Amygdala (tissue), 56 donors: ENCODE data around the gene NMUR2.

Experiments used
- DNase-seq, 56 donors: peaks; one replicate each; lab custom pipeline; 2025; lab: John Stamatoyannopoulos, UW

Gene NMUR2, protein sequence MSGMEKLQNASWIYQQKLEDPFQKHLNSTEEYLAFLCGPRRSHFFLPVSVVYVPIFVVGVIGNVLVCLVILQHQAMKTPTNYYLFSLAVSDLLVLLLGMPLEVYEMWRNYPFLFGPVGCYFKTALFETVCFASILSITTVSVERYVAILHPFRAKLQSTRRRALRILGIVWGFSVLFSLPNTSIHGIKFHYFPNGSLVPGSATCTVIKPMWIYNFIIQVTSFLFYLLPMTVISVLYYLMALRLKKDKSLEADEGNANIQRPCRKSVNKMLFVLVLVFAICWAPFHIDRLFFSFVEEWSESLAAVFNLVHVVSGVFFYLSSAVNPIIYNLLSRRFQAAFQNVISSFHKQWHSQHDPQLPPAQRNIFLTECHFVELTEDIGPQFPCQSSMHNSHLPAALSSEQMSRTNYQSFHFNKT

DNA sequence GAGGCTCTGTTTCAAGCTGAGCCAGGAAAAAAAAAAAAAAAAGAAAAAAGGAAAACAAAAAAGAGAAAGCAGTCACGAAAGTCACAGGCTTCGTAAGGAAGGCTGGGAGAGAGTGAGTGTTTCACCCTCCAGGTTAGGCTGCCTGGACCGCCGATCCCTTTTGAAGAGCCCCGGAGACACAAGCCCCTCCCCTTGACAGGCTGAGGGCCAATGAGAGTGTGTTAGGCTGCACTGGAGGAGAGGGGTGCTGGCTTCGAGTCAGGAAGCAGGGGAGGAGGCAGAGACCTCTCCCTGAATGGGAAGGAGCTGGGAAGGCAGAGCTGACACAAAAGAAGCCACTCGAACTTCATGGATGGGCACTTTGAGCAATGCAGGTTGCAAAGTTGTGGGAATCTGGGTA, at the start of gene NMUR2:
NMUR2 (minus strand) TSS at position 135 of the 400 bp plus-strand sequence. CDS start 166 bp downstream, outside the sequence.
- DNase-seq, result no peak

DNA sequence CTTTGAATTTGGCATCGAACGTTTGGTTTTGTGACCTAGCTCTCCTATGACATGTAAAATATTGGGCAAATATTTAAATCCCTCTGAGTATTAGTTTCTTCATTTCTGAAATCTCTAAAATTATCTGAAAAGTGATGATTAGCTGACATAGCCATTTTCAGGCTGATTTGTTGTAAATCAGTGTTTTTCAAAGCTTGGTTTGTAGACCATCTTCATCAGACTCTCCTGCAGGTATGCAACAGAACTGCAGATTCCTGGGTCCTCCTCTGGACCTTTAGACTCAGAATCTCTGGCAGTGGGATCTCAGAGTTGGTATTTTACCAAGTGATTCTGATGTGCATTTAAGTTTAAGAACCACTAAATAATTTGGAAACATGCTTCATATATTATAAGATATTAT, 38.9 kb upstream of the NMUR2 start:
- no peak for DNase-seq

DNA sequence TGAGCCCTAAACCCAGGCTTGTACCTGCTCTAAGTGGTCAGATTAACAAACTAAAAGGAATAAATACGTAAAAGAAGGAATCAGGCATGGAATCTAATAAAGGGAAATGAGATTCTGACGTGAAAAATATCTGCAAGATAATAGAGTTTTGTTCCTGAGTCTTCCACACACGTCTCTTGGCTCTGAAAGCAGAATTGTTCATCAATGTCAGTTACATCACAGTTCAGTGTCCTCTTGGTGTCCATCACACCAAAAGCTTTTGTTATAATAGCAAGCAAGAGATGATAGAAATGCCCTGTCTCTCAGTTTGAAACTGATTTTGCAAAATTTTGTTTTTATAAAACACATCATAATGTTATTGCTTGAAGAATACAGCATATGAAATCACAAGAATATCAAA, 34.7 kb upstream of the NMUR2 start:
- DNase-seq, result peak in 2 of 56 donors; percentile 9 to 12

DNA sequence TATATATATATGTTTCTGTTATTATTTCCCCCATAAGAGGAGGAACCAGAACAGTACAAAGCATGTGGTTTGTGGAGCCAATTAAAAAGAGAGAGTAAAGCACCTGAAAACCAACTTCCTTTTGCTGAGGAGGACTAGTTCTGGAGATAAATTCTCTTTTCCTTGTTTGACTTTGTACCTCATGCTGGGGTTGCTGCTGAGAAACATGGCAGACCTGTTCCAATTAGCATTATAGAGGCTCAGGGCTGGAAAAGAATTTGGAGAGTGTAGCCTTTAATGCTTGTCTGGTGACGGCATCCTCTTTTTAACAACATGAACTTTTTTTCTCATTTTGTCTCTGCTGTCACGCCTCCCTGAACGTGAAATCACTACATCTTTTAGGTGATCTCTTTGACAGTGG, 32.8 kb upstream of the NMUR2 start:
- DNase-seq, result no peak

DNA sequence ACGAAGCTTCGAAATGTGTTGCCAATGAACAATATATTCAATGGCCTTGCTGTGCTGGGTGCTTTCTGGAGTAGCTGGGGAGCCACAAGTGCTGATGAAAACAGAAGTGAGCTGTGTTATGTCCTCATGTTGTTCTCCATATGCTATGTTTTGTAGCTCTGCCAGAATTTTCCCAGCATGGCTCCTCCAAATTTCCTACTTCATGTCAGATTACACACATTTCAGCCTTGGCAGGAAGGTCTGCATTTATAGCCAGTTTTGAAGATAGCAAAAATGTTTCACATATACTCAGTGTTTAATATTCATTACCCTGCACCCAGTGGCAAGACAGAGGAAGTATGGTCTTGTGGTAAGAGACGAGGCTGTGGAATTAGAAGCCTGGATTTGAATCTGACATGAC, 22.6 kb upstream of the NMUR2 start:
- DNase-seq, result peak in 1 of 56 donors; percentile 1

DNA sequence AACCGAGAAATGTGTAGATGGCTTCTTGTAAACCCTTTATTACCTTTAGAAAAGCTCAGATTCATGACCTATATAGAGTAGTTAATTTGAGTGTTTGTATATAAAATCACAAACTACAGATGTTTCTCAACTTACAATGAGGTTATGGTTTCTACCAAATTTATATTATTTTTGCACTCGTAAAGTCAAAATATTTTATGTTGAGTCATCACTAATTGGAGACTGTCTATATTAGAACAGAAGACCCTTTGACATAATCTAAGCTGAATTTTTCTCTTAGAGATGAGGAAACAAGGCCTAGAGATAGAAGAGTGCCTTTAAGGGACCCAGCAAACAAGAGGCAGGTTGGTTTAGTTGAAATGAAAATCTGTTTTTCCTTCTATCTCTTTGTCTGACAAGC, 20.0 kb upstream of the NMUR2 start:
- no peak for DNase-seq

DNA sequence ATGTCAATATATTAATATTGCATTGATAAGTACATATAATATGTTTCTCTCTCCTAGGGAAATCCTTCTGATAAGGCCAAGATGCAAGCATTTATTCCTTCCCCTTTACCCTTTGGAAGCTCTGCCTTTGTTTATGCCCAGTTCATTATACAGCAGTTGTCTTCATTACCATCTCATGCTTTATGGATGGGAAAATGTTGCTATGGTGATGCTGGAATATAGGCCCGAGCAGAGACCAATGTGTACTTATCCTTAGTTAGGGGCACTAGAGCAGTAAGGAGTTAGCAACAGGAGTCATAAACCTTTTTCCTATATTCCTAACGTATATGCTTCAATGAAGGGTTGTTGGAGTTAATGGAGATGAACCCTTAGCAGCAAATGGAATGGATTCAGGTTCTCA, 19.4 kb upstream of the NMUR2 start:
- DNase-seq, result no peak

DNA sequence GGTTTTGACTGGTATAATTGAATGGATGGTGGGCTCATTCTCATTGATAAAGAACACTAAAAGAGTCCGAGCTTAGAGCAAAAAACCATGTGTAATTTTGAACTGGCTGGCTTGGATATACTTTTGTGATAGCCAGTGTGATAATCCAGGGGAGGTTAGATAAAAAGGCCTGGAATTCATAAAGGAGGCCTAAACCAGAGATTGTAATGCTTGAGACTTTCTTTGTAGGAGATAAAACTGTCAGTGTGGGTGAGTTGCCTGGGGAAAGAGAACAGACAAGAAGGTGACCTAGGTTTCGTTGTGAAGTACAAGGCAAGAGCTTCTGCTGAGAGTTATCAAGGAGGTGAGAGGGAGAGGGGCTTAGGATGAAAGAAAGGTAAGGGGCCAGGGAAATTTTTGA, 17.0 kb upstream of the NMUR2 start:
- DNase-seq, result no peak

DNA sequence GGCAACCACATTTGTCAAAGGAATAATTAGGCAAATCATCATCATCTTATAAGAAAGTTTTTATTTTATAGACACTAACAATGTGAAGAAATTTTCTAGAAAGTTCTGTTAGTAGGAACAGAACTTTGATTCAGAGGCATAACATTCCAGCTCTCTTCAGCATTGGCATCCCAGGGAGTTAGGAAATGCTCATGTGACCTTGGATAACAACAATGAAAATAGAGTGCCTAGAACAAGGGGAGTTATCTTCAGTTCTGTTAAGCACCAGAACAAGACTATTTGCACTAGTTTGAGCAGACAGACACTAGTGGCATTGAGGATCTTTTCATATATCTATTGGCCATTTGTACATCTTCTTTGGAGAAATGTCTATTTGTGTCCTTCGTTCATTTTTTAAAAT, 7.0 kb upstream of the NMUR2 start:
- no peak for DNase-seq

DNA sequence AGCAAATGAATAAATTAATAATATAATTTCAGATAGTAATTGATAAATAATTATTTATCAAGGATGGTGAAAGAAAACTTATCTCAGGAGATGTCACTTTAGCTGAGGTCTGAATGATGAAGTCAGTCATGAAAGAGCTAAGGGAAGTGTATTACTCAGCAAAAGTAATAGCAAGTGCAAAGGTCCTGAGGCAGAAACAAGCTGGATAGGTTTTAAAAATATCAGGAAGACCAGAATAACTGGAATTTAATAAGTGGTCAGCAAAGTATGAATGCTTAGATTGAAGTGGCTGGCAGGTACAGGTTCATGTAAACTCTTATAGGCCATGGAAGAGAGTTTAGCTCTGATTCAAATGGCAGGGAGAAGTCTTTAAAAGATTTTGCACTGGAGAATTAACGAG, 1.0 kb upstream of the NMUR2 start:
- no peak for DNase-seq

DNA sequence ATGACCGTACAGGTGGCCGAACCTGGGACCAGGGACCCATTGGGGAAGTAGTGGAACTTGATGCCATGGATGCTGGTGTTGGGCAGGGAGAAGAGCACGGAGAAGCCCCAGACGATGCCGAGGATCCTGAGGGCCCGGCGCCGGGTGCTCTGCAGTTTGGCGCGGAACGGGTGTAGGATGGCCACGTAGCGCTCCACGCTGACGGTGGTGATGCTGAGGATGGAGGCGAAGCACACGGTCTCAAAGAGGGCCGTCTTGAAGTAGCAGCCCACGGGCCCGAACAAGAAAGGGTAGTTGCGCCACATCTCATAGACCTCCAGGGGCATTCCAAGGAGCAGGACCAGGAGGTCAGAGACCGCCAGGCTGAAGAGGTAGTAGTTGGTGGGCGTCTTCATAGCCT, 585 bp downstream of the NMUR2 start:
- no peak for DNase-seq

DNA sequence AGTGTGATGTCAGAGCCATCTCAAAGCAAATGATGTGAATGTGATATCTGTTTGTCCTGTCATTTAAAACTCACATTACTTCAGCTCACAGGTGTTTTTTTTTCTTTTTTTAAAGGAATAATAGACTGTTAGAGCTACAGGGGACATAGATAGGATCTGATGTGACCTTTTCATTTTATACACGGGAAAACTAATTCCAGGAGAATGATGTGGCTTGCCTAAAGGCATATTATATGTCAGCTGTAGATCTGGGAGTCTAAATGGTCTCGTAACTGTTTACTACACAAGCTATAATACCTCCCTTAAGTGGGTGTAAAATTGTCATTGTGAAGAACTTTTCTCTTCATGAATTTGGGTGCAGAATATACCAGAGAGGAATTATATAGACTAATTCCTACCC, 2.0 kb downstream of the NMUR2 start:
- DNase-seq, result no peak

DNA sequence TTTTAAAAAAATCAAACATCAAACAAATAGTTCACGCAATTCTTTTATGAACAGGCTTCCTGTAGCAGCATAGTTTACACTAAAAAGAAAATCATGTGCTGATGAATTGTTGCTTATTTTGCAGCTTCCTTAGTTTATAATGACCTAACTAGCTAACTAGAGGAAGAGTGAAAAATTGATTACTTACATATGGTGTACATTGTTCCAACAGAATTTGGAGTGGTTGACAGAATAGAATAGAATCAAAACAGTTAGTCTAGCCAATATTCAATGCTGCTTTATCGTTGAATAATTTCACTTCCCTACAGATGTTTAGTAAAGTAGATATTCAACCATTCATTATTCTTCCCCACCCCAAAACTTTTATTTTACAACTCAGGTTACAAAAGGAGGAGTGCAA, 4.2 kb downstream of the NMUR2 start:
- no peak for DNase-seq

DNA sequence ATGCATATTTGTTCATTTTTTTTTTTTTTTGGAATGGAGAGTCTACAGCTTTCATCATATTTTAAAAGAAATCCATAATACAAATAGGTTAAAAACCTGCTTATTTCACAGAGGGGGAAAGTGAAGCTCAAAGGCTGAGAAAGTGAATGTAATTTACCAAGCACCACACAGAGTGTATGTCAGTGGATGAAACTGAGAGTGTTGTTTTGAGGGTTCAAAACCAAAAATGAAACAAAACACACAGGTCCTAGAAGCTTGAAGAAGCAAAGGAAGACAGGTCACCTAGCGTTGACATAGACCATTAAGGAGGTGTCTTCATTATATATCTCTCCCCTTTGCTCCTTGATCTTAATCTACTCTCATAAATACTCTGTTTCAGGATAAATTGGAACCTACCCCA, 7.5 kb downstream of the NMUR2 start:
- no peak for DNase-seq

DNA sequence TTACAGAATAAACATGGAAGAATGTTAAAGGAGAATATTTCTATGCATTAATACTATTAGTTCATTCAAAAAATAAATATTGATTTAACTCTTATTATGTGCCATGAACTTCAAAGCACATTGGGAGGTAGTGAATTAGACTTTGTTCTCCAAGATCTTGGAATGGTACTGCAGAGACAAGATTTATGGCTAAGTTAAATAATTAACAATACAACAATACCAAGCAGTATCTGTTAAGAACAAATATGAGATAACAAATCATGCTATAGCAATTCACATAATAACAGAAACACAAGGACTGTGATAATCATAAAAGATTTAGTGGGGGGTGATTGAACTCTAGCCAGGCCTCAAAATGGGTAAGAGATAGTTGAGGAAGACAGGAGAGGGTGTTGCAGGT, 11.6 kb downstream of the NMUR2 start:
- DNase-seq, result no peak

DNA sequence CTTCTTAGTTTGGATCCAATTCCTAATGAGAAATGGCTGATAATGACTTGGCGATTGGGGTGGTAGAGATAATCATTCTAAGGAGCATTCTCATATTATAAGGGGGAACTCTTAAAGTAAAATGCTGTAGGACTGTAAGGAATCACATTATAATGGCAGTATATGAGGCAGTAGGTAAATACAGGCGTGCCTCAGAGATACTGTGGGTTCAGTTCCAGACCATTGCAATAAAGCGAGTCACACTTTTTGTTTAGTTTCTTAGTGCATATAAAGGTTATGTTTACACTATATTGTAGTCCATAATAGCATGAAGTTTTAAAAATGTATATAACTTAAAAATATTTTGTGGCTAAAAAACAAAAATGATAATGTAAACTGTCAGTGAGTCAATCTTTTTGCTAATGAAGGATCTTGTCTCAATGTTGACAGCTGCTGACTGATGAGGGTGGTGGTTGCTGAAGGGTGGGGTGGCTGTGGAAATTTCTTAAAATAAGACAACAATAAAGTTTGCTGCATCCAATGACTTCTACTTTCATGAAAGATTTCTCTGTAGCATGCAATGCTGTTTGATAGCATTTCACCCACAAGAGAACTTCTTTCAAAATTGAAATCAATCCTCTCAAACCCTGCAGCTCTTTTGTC, 15.8 kb downstream of the NMUR2 start:
- DNase-seq, result no peak

DNA sequence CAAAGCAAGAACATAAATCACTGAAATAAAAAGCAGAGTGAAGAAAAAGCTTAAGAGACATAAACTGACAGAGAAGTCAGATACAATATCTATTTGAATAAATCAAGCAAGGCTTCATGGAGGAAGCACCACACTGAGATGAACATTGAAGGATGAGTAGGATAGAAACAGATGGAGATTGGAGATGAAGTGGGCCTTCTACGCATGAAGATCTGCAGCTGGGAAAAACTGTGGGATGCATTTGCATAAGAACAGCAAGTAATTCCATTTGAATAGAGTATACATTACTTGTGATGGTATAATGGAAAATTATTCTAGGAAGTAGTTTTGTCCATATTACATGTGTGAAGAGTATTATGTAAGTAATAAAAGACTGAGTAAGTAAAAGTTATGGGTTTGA, 16.5 kb downstream of the NMUR2 start:
- DNase-seq, result no peak

DNA sequence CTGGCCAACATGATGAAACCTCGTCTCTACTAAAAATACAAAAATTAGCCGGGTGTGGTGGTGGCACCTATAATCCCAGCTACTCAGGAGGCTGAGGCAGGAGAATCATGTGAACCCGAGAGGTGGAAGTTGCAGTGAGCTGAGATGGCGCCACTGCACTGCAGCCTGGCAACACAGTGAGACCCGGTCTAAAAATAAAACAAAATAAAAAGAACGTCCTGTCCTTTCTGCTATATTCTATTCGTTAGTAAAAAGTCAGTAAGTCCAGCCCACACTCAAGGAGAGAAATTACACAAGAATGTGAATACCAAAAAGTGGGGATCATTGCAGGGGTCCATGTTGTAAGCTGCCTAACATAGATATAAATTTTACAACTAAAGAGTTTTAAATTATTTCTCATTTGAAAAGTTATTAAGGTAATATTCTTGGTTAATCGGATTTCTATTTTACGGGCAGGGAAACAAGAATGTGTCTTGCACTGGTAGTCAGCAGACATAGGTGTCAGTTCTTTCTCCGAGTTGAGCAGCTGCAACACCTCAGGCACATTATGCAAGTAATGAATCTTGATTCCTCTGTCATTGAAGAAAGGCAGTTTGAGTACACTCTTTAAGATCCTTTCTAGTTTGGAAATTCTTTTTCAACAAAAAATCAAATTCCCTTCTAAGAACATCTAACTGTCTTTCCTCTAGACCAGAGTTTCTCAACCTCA, 24.5 kb downstream of the NMUR2 start:
- DNase-seq, result no peak

DNA sequence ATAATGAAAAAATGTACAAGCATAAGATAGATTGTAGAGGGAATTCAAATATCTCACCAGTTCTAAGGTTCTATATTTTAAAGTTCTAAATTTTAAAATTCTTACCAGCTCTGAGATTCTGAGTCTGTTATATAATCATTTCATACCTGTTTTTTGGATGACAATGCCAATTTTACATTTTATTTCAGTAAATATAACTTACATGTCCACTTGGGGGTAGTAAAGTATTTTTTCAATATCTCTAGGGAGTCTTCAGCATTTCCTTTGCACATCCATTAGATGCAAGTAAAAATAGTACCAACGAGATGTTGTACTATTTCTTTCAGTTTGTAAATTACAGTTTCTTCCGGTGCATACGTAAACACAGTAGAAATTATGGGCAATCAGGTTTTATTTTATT, 25.7 kb downstream of the NMUR2 start:
- no peak for DNase-seq

DNA sequence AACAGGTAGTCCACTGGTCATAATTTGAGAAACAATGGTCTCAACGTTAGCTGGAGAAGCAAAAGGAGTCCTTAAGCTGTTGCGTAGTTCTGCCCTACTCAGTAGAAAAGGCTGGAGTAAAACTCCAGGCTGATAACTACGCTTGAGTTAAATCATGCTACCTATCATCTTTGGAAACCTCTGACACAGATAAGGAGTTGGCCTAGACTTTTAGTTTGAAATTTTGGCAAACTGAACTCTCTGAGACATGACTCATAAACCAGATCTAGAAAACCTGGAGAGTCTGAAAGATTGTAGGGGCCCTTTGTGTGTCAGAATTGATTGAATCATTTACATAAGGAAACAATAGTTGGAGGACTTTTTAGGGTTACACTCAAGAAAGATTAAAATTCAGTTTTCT, 26.3 kb downstream of the NMUR2 start:
- DNase-seq, result no peak

DNA sequence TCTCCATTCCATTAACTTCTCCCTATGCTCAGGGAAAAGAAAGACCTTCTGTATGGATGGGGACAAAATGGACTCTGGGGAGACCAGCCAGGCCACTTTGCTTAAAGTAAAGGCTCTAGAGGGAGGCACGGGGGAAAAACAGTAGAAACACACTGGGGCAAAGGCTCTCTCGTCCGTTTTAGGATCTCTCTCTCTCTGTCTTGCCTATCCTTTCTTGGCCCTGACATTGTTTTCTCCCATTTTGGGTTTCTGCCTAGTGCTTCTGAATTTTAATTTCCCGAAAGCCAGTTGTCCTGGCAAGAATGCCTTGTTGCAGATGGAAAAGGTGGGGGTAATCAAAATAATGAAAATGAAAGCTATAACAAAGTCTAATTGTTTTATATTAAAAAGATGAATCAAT, 28.2 kb downstream of the NMUR2 start:
- DNase-seq, result peak in 4 of 56 donors; percentile 4 to 15 (median 8)
